Stimulated activated CD8-positive, alpha-beta memory T cell treated with anti-CD3 and anti-CD28 coated beads, Interleukin-15, amount 100 ng/mL, for 1 hour (primary cell): Measurements from ENCODE around the gene ZNF597.
A peak's percentile ranks its signal among the peaks of the same experiment; 100 is the strongest.

ENCODE experiments used
- DNase-seq: peaks from one replicate; pipeline ENCODE4 v3.0.0-alpha.2; 2020; ENCODE audit warnings: low read depth

Gene ZNF597, protein sequence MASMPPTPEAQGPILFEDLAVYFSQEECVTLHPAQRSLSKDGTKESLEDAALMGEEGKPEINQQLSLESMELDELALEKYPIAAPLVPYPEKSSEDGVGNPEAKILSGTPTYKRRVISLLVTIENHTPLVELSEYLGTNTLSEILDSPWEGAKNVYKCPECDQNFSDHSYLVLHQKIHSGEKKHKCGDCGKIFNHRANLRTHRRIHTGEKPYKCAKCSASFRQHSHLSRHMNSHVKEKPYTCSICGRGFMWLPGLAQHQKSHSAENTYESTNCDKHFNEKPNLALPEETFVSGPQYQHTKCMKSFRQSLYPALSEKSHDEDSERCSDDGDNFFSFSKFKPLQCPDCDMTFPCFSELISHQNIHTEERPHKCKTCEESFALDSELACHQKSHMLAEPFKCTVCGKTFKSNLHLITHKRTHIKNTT

DNA sequence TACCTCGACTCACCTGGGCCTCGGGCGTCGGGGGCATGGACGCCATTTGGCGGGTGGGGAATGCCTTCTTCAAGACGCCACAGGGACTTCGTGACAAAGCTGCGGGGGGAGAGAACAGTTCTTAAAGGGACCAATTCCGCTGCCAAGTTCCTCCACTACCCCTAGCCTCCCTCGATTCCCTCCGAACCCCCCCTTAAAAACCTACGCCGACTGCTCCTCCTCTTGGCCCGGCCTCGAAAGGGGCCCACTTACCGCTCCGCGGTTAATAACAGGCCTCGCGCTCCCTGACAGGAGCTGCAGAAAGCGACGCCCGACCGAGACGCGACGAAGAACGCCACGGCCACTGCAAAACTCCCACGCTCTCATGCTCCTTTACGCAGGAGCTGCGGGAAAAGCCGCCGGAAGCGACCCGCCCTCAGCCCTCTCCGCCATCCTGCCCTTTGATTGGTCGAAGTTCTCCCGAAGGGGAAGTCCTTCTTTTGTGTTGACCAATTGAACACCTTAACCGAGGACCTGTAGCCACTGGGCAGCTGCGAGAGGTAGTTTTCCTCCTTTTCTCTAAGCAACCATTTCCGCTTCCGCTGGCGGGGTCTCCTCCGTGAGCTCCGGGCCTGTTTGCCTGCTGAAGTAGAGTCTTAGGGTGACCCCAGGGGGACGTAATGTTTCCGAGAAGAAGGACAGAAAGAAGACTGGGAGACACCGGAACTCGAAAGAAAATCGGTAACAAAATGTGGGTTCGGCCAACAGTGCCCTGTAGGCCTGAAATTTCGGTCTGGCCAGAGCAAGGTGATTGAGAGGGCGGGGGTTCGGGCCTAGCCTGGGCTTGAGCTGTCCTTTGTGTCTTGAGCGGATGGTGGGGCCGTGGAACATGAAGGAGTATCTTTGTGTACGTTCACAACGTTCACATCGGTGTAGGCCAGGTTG, at the start of gene ZNF597, which contains the start of gene NAA60:
TSS of gene ZNF597 (minus strand) at position 397 of the 924 bp plus-strand sequence. CDS start at position 46, 351 bp downstream.
TSS of gene NAA60 (plus strand) at position 573 of the 924 bp plus-strand sequence. CDS start 32,548 bp downstream, outside the sequence.
- peak; percentile 49 for DNase-seq

DNA sequence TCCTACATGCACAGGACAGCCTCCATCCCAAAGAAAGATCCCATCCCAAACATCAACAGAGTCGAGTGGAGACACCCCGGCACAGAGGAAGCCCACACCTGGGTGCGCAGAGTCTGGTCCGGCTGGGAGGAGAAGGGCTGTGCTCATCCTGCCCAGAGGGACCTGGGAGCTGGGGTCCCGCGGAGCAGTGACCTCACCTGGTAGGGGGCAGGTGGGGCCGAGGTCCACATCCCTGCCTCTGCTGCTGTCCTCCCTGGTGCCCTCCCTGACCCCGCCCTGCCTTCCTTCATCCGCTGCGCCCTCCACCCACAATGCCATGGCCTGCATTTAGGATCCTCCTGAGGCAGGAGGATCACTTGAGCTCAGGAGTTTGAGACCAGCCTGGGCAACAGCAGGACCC, 49.1 kb upstream of the ZNF597 start:
- no peak for DNase-seq

DNA sequence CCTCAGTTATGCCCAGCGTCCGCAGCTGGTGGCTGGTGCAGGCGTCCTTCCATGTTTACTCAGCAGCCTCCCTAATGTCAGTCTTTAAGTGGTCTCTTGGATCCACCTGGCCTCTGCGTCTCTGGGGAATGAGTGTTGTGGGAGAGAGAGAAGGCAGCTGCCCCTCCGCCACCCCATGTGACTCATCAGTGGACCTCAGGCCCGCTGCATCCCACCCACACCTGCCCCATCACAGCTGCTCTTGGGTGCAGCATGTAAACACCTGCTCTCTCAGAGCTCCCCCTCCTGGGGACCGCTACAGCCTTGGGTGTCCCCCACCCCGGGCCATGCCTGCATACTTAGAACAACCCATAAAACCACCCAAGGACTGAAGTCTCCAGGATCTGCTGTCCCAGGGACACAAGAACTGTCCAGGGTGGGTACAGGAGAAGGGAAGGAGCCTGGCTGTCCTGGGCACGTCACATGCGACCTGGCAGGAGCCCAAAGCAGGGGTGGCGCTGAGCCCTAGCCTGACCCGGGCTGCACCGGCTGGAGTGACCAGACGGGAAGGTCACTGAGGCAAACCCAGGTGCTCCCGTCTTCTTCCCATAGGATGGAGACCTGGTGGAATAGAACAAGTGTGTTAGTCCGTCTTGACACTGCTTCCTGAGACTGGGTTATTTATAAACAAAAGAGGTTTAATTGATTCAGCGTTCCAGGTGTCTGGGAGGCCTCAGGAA, 47.8 kb upstream of the ZNF597 start:
- DNase-seq = no peak

DNA sequence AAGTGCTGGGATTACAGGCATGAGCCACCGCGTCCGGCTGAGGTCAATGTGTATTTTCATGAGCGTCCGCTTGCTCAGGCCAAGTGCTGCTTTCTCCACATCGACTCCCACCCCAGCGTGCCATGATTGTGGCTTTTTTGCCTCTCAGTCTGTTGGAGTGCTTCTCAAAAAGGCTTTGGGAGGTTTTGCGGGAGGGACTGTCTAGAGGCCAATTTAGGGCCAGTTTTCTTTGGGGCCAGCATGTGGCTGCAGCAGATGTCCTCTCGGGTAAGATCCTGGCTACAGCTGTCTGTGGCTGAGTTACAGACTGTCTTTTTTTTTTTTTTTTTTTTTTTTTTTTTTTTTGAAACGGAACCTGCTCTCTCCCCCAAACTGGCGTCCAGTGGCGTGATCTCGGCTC, 45.5 kb upstream of the ZNF597 start:
- no peak for DNase-seq

DNA sequence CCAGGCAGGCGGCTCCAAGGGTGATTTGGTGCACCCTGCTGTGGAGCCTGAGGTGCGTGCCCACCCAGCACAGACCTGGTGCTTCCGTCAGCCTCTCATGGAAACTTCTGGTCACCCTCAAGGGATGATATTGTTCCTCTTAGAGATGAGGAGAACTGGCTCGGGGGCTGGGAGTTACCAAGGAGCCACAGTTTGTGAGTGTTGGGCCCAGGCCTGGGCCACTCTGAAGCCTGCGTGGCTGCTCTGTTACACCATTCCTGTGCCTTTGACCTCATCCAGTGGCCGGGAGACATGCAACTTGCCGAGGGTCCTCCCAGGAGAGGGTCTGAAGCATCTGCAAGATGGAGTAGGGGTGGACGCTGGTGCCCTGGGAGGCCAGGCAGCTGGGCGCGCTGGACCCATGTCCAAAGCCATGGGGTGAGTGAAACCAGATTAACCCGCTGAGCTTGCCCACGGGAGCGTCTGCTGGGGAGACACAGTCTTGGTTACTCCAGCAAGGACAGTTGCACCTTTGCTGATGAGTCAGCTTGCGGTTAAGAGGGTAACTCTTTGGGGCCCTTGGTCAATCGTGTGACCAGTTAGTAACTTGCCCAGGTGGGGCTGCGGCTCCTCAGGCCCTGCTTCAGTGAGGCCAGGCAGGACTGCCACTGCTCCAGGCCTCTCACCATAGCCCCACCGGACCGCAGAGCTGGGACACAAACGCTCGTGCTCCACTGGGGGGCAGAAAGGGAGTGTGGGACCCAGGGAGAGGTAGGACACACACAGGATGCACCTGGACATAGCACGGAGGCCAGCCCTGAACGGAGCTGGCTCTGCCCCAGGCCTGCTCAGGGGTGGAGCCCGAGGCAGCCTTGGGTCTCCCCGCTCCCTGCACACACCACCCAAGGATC, 44.5 kb upstream of the ZNF597 start:
- DNase-seq = no peak

DNA sequence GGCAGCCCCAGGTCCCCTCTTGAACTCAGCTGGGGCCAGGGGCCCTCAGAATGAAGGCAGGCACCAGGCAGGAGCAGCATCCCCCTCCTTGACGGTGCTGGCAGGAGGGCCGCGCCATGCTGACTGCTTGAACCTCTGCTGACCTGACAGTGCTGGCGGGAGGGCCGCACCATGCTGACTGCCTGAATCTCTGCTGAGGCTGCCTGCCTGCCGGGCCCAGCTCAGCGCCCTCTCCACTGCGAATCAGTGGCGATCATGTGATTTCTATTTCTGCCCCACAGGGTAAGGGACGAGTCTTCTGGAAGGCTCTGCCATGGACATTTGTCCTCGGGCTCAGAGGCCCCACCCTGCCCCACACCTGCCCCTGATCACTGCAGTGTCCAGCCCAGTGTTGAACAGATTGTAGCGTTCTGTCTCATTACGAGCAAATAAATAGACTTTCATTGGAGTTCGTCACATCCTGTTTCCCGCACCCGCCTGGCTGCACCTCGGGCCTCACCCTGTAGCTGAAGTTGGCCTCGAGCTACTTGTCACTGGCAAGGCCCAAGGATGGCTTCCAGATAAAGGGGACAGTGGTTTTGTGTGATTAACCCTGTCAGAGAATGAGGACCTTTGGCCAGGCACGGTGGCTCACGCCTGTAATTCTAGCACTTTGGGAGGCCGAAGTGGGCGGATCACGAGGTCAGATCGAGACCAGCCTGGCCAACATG, 43.4 kb upstream of the ZNF597 start:
- DNase-seq = no peak

DNA sequence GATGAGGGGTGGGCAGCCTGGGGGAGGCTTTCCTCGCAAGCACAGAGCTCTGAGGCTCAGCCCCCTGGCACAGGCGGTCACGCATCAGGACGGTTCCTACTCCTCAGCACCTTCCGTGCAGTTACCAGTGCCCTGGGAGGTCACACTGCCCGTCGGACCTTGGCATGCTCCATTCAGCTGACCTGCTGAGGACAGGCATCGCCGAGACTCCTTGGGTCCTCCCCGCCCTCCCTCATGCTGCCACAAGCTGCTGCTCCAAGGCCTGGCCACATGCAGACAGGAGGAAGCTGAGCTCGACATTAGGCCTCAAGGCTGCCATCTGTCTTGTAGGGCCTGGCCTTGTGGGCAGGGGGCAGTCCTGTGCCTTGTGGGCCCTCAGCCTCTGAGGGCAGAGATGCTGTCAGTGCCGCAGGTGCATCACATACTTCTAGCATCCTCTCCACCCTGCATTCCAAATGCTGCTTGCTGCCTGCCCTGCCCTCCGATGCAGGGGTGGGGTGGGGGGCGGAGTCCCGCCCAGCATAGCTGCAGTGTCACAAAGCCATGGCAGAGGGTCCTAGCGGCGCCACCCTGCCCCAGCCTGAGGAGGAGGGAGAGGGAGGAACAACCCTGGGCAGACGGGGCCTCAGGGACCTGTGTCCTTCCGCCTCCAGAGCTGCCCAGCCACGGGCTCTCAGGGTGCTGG, 42.7 kb upstream of the ZNF597 start:
- DNase-seq = no peak

DNA sequence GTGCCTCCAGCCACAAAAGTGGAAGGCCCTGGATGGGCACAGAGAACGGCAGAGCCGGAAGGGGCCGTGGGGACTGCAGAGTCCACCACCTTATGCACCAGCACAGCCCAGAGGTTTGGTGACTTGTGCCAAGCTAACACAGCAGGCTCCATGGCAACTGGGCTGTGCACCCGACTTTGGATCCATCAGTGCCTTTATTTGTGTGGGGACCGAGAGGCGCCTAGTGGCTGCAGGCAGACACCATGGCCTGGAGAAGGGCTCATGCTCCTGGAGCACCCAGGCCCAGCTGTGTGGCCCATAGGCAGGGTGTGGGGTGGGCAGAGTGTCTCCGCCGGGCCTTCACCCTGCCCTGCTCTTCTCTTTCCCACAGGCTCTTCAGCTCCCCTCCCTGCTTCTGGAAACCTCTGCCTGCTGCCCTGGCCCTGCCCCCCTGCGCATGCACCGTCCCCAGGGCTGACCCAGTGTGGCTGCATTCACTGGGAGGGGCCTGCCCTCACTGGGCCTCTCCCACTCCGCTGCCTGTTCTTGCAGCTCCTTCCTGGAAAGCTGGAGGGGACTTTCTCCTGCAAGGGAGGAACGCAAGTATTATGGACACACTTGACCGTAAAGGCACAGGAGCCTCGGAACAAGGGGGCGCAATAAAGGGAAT, 41.9 kb upstream of the ZNF597 start:
- no peak for DNase-seq

DNA sequence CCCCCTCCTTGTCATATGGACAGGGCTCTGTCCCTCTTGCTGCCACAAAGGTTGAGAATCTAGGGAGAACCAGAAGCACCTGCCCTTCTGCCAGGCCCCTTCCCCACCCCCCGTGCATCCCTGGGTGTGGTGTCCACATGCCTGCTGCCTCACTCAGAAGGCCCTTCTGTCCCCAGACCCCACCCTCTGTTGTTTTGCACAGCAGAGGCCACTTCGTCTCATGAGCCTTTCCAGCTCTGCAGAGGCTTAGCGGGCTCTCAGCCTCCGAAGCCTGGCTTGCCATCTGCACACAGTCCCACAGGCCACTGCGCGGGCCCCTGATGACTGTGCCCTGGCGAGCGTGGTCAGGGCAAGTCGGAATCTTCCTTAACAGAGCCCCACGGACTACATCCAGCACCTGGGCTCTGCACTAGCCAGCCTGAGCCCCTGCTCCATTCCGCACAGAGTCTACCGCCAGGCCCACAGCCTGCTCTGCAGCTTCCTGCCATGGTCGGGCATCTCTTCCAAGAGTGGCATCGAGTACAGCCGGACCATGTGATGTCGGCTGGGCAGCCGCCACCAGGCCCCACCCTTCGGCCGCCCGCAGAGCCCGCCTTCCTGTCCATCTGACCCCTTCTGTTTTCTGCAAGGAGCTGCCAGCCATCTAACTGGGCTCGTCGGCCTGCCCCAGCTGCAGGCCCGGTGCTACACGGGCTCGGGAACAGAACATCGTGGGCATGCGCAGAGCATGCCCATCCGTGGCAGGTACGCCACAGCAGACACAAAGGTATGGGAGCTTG, 41.2 kb upstream of the ZNF597 start:
- DNase-seq = no peak

DNA sequence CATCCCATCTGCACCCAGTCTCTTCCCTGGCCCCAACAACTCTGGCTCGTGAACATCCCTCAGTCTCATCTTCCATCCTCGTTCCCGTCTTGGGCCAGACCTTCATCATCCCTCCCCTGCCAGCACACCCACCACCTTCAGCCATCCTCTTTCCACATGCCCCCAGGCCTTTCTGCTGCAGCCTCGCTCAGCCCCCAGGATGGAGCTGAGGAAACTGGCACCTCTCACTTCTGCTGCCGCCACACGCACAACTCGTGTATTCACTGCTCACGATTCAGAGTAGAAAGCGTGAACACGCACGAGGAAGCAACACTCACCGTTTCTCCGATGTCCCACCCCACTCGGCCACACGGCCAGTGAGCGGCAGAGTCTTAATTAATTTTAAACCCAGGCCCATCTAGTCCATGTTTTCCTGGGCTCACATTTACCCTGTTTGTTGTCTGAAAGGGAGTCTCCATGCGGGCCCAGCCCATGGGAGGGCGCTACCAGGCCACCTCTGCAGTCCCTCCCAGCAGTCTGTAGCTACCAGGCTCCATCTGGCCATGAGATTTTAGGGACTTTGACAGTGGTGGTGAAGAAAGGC, 39.4 kb upstream of the ZNF597 start:
- DNase-seq = no peak

DNA sequence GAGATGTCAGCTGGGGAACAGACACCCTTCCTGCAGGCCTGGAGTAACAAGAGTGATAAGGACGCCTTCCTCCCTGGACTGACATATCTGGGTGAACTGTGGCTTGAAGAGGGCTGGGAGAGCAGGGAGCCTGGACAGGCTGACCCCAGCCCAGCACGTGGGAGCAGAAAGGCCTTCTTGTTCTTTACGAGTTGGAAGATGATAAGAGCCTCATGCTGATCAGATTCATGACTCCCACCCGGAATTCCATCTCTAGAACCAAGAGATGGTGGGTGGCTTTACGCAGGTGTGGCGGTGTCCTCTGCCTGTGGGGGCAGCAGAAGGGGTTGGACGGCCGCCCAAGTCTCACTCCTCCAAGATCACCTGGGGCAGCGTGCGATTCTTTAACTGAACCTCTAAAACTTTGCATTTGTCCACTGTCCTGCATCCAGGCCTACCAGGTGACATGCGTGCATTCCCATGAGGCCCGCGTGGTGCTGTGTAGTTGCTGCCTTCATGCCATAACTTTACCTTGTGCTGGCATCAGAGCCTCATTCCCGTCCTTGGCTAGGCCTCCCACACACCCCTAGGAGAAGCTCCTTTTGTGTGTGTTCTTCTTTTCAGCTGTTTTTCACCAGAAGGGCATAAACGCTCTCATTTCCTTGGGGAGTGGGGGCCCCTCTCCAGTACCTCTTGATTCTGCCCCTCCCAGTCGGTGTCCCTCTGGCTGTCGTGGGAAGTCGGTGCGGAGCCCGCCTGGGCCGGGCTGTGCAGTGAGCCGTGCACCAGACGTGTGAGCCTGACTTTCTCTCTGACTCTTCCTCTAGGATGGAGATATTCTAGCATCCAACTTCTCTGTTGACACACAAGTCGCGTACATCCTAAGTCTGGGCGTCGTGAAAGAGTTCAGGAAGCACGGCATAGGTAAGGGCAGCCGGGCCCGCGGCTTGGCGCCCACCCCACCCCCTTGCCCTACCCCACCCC, 38.7 kb upstream of the ZNF597 start:
- no peak for DNase-seq

DNA sequence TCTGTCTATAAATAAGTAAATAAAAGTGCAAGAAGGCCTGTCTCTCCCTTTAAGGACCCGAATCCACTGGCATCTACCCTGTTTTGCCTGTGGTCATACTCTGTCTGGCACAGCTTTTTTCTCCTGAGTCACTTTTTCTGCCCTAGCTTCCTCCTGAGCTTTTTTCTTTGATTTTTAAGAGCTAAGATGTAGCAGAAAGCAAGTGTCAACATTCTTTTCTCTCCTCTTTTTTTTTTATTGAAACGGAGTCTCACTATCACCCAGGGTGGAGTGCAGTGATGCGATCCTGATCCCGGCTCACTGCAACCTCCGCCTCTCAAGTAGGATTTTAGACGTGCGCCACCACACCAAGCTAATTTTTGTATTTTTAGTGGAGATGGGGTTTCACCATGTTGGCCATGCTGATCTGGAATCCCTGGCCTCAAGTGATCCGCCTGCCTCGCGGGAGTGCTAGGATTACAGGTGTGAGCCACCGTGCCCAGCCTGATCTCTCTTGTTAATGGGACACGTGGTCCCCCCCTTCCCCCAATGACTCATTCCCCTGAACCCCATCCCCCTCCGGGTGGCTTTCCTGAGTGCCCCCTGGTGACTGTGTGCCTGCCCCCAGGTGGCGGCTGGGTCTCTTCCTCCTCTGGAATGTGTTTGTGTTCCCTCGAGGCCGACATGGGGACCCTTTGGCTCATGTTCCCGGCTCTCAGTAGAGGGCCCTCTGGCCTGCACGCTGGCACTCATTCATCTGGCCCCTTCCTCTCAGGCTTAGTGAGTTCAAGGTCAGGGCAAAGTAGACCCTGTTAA, 37.8 kb upstream of the ZNF597 start:
- DNase-seq = no peak

DNA sequence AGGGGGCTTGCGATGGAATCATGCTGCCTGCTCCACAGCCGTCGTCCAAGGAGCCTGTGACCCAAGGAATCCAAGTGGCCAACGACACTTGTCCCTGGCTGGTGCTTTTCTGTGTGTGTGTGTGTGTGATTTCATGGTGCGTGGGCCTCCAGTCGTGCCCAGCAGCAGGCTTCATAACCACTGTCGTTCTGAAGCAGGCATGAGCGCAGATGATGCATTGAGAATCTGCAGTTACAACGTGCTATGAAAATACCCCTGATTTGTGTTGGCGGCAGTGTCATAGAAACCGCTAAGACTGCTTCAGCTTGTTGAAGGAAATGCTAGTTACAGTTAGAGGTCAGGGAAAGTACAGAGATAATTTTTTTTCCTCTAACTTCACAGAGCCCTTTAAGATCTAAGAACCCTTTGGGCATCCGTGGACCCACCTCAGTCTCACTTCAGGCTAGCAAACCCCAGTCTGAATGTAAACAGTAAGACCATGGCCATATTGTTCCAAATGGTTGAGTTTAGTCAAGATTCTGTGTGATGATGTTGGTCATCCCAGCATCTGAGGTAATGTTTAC, 36.4 kb upstream of the ZNF597 start:
- no peak for DNase-seq

DNA sequence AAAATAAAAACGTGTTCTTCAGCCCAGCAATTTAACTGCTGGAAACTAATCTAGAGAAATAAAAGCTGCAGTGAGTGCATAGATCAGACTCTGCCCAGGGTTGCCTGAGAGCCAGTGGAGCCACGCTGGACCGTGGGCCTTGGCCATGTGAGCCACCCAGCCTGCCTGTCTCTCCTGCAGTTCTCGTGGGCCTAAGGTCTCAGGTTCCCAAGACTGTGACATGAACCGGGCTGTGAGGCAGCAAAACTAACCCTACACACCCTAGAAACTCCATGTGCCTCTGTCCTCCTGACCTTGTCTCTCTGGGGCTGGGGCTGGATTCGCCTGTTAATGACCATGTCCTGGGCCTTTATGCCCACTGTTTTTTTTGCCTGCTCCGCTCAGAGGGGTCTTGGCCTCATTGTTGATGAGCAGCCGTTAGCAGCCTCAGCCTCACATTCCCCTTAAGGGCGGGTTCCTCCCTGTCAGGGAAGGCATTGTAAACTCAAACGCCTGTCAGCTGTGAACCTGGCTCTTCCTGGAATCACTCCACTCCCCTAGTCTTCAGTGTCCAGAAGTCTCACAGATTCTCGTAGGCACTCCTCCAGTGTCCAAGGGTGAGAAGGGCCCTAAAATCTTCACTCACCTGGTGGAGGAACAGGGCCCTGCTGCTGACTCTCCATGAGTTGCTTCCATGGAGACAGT, 35.1 kb upstream of the ZNF597 start:
- no peak for DNase-seq

DNA sequence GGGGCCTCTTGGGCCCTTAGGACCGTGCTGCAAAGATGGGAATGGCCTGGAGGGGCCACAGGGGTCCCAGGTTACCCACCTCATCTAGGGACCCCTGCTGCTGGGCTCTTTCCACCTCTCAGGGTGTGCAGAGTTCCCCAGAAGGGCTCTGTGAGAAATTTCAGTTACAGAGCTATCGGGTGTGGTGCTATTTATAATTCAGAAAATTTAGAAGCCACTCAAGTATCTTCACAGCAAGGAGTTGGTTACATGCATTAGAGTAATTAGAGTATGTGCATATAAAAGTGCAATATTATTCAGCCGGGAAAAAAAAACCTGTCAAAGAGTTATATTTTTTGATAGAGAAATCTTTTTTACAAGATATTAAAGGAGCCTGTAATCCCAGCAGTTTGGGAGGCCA, 33.1 kb upstream of the ZNF597 start:
- DNase-seq = no peak
